HTERT RPE-1 (cell line): ENCODE measurements around the gene LPP.

Source experiments
- in situ Hi-C: fragments of 300-500 bp; cut with MboI; formaldehyde crosslinking; loops from 4 replicates; pipeline ENCODE4 v1.14.3; 2020; ENCODE audit warnings: low sequenced_read_pairs

LPP gene

GRCh38 chr3:188246905-188247304 is 92.9 kb downstream of the LPP start:
- in situ Hi-C loops = no loop called here

DNA sequence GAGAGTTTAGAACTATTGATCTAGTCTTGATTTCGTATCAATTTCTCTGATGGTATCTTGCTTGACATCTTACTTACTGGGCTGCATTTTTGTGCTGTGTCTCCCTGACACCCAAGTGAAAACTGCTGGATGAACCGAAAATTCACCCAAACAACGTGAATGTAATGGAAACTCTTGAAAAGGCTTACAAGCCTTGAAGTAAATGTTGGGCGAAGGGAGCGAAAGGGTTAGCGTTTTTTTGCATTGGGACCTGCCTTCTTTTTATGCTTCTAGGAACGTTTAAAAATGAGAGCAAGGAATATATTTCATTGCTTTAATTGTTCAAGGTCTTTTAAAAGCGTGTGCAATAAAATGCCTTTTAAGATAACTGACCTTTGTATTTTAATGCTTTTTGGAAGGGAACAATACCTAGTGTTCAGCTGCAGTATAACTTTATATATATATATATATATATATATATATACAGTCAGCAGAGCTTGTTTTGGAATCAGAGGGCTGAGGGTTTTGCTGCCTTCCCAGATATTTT is 94.1 kb downstream of the LPP start:
- in situ Hi-C loops = no loop called here

- in situ Hi-C loops = no loop called here
Observed at GRCh38 chr3:188253123-188253793, 99.3 kb downstream of the LPP start.

DNA sequence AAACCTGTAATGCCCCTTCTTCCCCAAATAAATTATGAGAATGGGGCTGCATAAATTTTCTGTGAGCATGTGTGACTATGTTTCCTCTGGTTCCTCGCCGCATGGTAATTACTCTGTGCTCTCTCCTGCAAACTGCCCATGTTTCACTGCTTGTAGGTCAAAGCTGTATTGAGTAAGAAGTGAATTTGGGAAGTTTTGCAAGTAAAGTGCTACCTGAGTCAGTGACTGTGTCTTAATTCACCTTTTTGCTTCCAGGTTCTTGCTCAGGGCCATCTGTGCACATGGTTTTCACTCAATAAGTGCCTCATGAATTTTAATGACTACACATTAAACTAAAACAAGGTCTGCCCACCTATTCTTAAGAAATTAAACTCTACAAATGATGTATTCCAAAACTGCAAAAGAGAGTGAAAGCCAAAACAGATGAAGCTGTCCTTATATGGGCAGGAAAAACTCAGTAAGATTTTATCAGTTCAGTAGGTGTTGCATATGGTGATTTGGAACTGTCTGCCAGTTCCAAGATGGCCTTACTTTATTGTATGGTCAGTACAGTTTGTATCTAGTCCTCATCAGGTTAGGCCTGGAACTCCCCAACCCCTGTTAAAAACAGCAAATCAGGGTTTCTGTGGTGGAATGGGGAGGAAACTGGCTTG is 100.0 kb downstream of the LPP start:
- in situ Hi-C loops = no loop called here

GRCh38 chr3:188254520-188255070 is 100.6 kb downstream of the LPP start:
- in situ Hi-C loops = no loop called here

DNA sequence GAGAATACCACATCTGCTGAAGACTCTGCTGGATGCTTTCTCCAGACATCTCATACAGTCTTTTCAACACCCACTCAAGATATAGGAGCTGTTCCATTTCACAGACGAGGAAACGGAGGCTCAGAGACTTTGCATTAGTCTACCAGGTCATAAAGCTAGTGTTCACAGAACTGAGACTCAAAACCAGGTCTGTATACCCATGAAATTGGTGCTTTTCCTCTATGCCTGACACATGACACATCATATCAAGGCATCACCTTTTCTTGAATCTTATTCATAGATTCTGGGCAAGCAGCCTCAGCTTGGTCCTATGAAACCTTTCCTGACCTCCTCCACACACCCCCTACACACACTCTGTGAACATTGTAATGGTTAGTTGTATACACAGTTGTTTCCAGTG is 101.2 kb downstream of the LPP start:
- in situ Hi-C loops = no loop called here

DNA sequence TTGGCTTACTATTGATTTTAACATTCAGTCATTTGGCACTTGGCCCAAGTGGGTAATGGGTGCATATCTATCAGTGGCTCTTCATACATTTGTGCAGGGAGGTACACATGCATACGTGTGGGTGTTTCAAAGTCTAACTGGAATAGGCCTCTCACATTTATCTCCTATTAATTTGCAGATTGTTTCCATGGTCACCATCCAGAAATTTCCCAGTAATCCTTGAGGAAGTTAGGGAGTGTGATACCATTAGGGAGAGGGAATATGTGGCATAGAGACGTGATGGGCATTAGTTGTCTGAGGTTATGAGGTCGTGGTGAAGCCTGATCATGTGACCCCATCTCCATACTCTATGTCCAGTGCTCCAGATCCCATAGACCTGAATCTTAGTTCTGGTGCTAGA is 102.8 kb downstream of the LPP start:
- in situ Hi-C loops = no loop called here

GRCh38 chr3:188257384-188258026 is 103.5 kb downstream of the LPP start:
- in situ Hi-C loops = no loop called here

DNA sequence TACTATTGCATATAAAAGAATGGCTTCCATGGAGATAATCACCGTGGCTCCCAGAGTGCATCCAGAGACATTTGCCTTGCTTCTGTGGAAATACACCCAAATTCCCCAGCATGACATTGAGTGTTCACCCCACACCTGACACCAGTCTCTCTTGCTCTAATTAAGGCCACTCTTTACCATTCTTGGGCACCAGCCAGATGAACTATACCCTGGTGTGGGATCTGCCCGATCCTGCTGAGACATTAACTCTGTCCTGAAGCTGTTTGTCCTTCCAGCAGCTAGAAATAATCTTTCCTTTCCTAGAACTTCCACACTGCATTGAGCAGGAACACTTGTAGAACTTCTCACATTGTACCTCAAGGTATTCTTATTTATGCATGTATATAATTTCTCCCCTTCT is 105.2 kb downstream of the LPP start:
- in situ Hi-C loops = no loop called here

DNA sequence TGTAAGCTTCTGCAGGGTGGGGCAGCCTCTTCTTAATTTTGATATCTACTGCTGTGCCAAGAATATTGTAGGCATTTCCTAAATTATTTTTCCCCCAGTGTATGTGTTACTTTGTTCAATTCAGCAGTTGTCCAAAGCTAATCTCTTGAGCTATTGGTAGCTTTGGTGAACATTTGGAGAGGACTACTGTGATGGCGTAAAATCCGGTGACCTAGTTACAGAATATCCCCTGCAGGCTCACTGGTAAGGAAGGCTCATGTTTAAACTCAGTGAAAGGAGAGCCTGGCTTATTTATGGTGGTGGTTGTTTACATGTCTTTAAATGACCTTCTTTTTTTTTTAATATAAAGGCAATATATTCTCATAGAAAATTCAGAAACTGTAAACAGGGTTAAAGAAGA is 105.6 kb downstream of the LPP start:
- in situ Hi-C loops = no loop called here

GRCh38 chr3:188261011-188261410 is 107.1 kb downstream of the LPP start:
- in situ Hi-C loops = no loop called here

DNA sequence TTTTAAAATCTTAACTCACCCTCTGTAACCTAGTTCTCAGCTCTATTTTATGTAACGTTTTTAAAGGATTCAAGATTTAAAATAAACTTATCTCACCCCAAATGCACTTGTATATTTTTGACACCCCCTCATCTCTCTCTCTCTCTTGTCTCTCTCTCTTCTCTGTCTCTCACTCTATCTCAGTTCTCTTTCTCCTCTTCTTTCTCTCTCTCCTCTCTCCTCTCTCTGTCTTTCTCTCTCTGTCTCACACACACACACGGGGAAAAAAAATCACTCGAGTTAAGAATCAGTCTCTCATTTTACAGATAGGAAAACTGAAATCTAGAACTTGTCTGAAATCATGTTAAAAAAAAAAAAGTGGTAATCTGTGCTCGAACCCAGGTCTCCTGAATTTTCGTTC is 108.5 kb downstream of the LPP start:
- in situ Hi-C loops = no loop called here

- in situ Hi-C loops = no loop called here
Observed at GRCh38 chr3:188262913-188263683, 109.1 kb downstream of the LPP start.

GRCh38 chr3:188264226-188265207 is 110.6 kb downstream of the LPP start:
- in situ Hi-C loops = no loop called here

DNA sequence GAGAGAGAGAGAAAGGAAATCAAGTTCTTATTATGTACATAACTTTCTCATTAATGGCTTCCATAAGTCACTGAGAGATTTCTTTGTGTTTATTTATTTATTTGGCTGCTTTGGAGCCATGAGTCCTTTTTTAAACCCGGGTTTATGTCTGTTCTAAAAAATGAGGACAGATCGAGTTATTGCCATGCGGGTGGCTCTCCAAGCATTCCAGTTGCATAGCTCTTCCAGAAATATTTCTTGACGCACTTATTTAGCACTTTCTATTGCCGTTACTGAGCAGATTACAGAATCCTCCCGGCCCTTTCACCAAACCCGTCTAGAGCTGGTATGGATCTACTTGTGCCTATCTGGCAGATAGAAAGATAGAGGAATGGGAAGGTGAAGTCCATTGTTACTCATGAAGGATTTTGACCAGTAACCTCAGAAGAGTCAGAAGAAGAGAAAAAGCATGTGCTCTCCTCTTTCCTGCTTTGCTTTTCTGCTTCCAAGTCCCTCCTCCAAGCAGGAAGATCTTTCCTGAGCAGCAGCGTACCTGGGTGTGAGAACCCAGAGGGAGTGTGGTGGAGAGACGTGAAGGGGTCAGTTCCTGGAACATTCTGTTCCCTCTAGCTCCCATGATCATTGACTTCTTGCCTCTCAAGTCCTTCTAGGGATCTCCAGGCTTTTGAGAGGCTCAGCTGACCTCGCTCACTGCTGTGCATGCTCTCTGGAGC is 112.8 kb downstream of the LPP start:
- in situ Hi-C loops = no loop called here

GRCh38 chr3:188267790-188268335 is 113.9 kb downstream of the LPP start:
- in situ Hi-C loops = no loop called here

- in situ Hi-C loops = no loop called here
Observed at GRCh38 chr3:188268336-188268735, 114.4 kb downstream of the LPP start.

DNA sequence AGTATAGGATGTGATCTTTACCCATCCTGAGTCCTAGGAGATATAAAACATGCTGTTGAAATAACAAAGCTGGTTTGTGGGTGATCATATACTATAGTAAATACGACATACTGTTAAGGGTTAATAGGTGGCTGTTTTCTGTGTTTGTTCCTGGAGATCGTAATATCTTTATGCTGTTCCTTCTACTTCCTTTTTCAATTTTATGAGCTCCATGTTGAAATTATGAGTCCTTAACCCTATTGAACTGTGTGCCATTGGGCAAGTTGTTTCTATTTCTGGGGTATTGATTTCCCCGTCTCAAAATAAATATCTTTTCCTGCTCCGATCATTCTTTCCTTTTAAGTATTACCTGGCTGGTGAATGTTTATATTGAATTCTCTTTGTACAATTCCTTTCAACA is 115.1 kb downstream of the LPP start:
- in situ Hi-C loops = no loop called here

DNA sequence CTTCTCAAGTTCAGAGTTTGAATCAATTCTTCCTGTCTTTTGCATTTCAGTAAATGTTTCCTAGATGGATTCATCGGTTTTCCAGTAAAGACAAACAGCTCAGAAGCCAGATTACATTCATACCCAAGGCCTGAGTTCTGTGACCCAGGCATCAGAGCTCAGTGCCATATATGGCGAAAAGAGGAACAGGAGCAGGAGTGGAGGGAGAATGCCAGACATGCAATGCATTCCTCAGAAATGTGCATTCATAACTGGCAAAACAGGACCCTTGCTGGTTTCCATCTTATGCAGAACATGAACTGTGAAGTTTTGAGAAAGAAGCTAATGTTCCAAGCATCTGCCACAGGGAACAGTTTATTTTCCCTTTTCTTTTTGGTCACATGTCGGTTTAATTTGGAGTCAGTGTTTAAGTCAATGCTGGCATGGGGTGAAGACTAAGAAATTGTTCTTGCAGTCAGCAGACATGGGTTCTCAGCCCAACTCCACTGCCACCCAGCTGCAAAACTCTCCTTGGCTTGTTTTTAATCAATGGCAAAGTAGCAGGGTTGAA is 116.5 kb downstream of the LPP start:
- in situ Hi-C loops = no loop called here
